ENCODE results near the gene AP2A2. TPM values are rescaled to one million over a fixed set of nuclear protein-coding genes. Genes with fewer than 3 reads are reported as not detected.

The AP2A2 gene
- total RNA-seq, 1 experiment from 2014 or later = 29.6 TPM

- BruUV-seq (replicated peaks) = no TSS peak
- CTCF ChIA-PET = no interaction called here
- peaks cover 6% of the 10 kb centered on the region; the same call in 1 of the 2 replicates for H3K4me1 ChIP-seq (ENCODE audit: insufficient read depth, low read length)
These were observed 42.5 kb downstream of the AP2A2 start for GRCh38 chr11:967995-968751.

GRCh38 chr11:968822-969221 lies 43.2 kb downstream of the AP2A2 start:
- Histone ChIP-seq H2AFZ (ENCODE audit: low read length) (no peak overlapping the region), H3K27ac (ENCODE audit: low read length) (no peak overlapping the region), H3K4me2 (ENCODE audit: low read length) (no peak overlapping the region), H3F3A (ENCODE audit: low read length, unreplicated experiment) (no peaks in the 10 kb centered on the region), H4K20me1 (ENCODE audit: low read length) (no peaks in the 10 kb centered on the region), H3K9me2 (replicated peaks; ENCODE audit: low read length) (no peaks in the 10 kb centered on the region), H3K79me2 (ENCODE audit: low read length) (peaks cover 3% of the 10 kb centered on the region; the same call in 1 of the 2 replicates), H3K27me3 (ENCODE audit: low read length) (no peaks in the 10 kb centered on the region), H3K4me1 (ENCODE audit: insufficient read depth, low read length) (peaks cover 6% of the 10 kb centered on the region; the same call in 1 of the 2 replicates), H3K36me3 (ENCODE audit: low read depth, low read length) (peaks cover 5% of the 10 kb centered on the region; the same call in 1 of the 2 replicates), H3K4me3 (ENCODE audit: low read length) (no peak overlapping the region), H3K9ac (ENCODE audit: low read length) (no peak overlapping the region), H3K9me3 (ENCODE audit: low read length) (no peaks in the 10 kb centered on the region)
- ATAC-seq = no peak
- DNase-seq = no peak
- intact Hi-C loops (cut with micrococcal nuclease) = no loop called here
- TF ChIP-seq EZH2 (IDR thresholded peaks at IDR 0.05; ENCODE audit: low read length, unreplicated experiment) (no peak), CTCF (conservative IDR thresholded peaks at IDR 0.05; ENCODE audit: low read depth, low read length) (no peak), EZH2phosphoT487 (IDR thresholded peaks at IDR 0.05; ENCODE audit: borderline replicate concordance, low read length) (no peak)
- no TSS peak for BruUV-seq (replicated peaks)
- ChIA-PET POLR2A (ENCODE audit: unreplicated experiment) (no interaction called here), CTCF (no interaction called here)

More at GRCh38 chr11:967995-968751, 42.5 kb downstream of the AP2A2 start:
- ATAC-seq (no peak), DNase-seq (no peak)
- H3K4me3 ChIP-seq (ENCODE audit: low read length) = no peak overlapping the region
- H3K9me2 ChIP-seq (replicated peaks; ENCODE audit: low read length) = no peaks in the 10 kb centered on the region
- TF ChIP-seq EZH2 (IDR thresholded peaks at IDR 0.05; ENCODE audit: low read length, unreplicated experiment) (no peak), EZH2phosphoT487 (IDR thresholded peaks at IDR 0.05; ENCODE audit: borderline replicate concordance, low read length) (no peak), CTCF (conservative IDR thresholded peaks at IDR 0.05; ENCODE audit: low read depth, low read length) (no peak)
- no peaks in the 10 kb centered on the region for H3K9me3 ChIP-seq (ENCODE audit: low read length)
- H3K4me2 ChIP-seq (ENCODE audit: low read length) = no peak overlapping the region
- peaks cover 5% of the 10 kb centered on the region; the same call in 1 of the 2 replicates for H3K36me3 ChIP-seq (ENCODE audit: low read depth, low read length)
- no peak overlapping the region for H3K9ac ChIP-seq (ENCODE audit: low read length)
- no peak overlapping the region for H2AFZ ChIP-seq (ENCODE audit: low read length)
- intact Hi-C loops (cut with micrococcal nuclease) = no loop called here
- H3K27me3 ChIP-seq (ENCODE audit: low read length) = no peaks in the 10 kb centered on the region
- POLR2A ChIA-PET (ENCODE audit: unreplicated experiment) = no interaction called here
- H3K79me2 ChIP-seq (ENCODE audit: low read length) = peaks cover 3% of the 10 kb centered on the region; the same call in 1 of the 2 replicates
- no peaks in the 10 kb centered on the region for H3F3A ChIP-seq (ENCODE audit: low read length, unreplicated experiment)
- no peaks in the 10 kb centered on the region for H4K20me1 ChIP-seq (ENCODE audit: low read length)
- no peak overlapping the region for H3K27ac ChIP-seq (ENCODE audit: low read length)

- no peak overlapping the region for H3K4me3 ChIP-seq (ENCODE audit: low read length)
- no peaks in the 10 kb centered on the region; the same call in 1 of the 2 replicates for H3K36me3 ChIP-seq (ENCODE audit: low read depth, low read length)
- no peaks in the 10 kb centered on the region for H3F3A ChIP-seq (ENCODE audit: low read length, unreplicated experiment)
- H4K20me1 ChIP-seq (ENCODE audit: low read length) = no peaks in the 10 kb centered on the region
- DNase-seq (no peak), ATAC-seq (no peak)
- no peaks in the 10 kb centered on the region for H3K9me3 ChIP-seq (ENCODE audit: low read length)
- H3K4me1 ChIP-seq (ENCODE audit: insufficient read depth, low read length) = peaks cover 6% of the 10 kb centered on the region; the same call in 1 of the 2 replicates
- peaks cover 3% of the 10 kb centered on the region; the same call in 1 of the 2 replicates for H3K79me2 ChIP-seq (ENCODE audit: low read length)
- no peak overlapping the region for H2AFZ ChIP-seq (ENCODE audit: low read length)
- ChIA-PET CTCF (no interaction called here), POLR2A (ENCODE audit: unreplicated experiment) (no interaction called here)
- H3K4me2 ChIP-seq (ENCODE audit: low read length) = no peak overlapping the region
- H3K9me2 ChIP-seq (replicated peaks; ENCODE audit: low read length) = no peaks in the 10 kb centered on the region
- H3K9ac ChIP-seq (ENCODE audit: low read length) = no peak overlapping the region
- H3K27ac ChIP-seq (ENCODE audit: low read length) = no peak overlapping the region
- intact Hi-C loops (cut with micrococcal nuclease) = no loop called here
- BruUV-seq (replicated peaks) = no TSS peak
- H3K27me3 ChIP-seq (ENCODE audit: low read length) = no peaks in the 10 kb centered on the region
- no peak for TF ChIP-seq EZH2phosphoT487 (IDR thresholded peaks at IDR 0.05; ENCODE audit: borderline replicate concordance, low read length)
These were observed 44.1 kb downstream of the AP2A2 start for GRCh38 chr11:969651-970205.

Data from PC-3 (cell line).